HCT116 (cell line): Measurements from ENCODE around the gene BMP7. TPM values are rescaled to one million over a fixed set of nuclear protein-coding genes. Genes with fewer than 3 reads are reported as not detected.

ENCODE experiments used
- ATAC-seq: fragments of 200-7000 bp; cut with Tn5 transposase; 2 replicates; pipeline ENCODE4 v1.9.1; 2020; ENCODE audit warnings: mild to moderate bottlenecking, moderate library complexity
- BruUV-seq: library from RNA; stranded (reverse); fragments of 400-500 nt; replicated peaks from 2 replicates; lab custom pipeline; 2021; lab: Mats Ljungman, UMichigan
- CTCF ChIA-PET: fragments of 300-600 bp; sonication (Branson Sonifier 250); formaldehyde crosslinking; loops from one replicate; lab custom pipeline; 2021; ENCODE audit warnings: antibody characterized with exemption; lab: Charles Lee
- POLR2A ChIA-PET: fragments of 300-600, 350-600 bp; sonication (Branson Sonifier 250); formaldehyde crosslinking; loops from one replicate; lab custom pipeline; 2021; ENCODE audit warnings: antibody characterized with exemption; lab: Charles Lee
- RAD21 ChIA-PET, 2 experiments: fragments of 300-600 bp; sonication (Branson Sonifier 250); formaldehyde crosslinking; loops; one replicate each; lab custom pipeline; 2023; ENCODE audit warnings: low total read pairs in 2 of 2; ENCODE audit not compliant: uncharacterized antibody in 2 of 2, unreplicated experiment in 2 of 2, low non-redundant PET in 1 of 2; lab: Charles Lee
- DNase-seq: peaks from one replicate; pipeline ENCODE4 v3.0.0-alpha.2; 2010; ENCODE audit warnings: low read depth, low spot score
- H2AFZ ChIP-seq: fragments of 200-600 bp; shearing (Covaris generic), sonication (generic); 2 replicates; pipeline ENCODE4 v1.6.1; 2017; ENCODE audit warnings: low read depth, mixed run types, mixed read lengths, antibody characterized with exemption, low read length; ENCODE audit not compliant: poor library complexity, severe bottlenecking
- H3K27ac ChIP-seq: 2 replicates; pipeline ENCODE4 v1.5.1; 2012; ENCODE audit warnings: low read depth, low read length
- H3K27me3 ChIP-seq: fragments of 200-600 bp; sonication (generic); 2 replicates; pipeline ENCODE4 v1.6.1; 2016; ENCODE audit warnings: mixed run types, low read length, mixed read lengths; ENCODE audit not compliant: insufficient read depth
- H3K36me3 ChIP-seq, 2 experiments: fragments of 200-500 bp in 1 of 2; fragments of 200-600 bp in 1 of 2; sonication (Bioruptor generic) in 1 of 2; sonication (generic) in 1 of 2; 2 replicates each; pipeline versions ENCODE4 v1.5.1 to v1.6.1; 2014 to 2016; ENCODE audit warnings: low read length in 2 of 2, inconsistent platforms in 1 of 2, mixed read lengths in 1 of 2, mixed run types in 1 of 2; ENCODE audit not compliant: insufficient read depth in 2 of 2, control insufficient read depth in 1 of 2
- H3K4me1 ChIP-seq, 2 experiments: fragments of 200-600 bp in 1 of 2; sonication (generic) in 1 of 2; 2 replicates each; pipeline versions ENCODE4 v1.5.1 to v1.6.1; 2012 to 2017; ENCODE audit warnings: low read length in 2 of 2, inconsistent platforms in 1 of 2, mild to moderate bottlenecking in 1 of 2, mixed read lengths in 1 of 2, mixed run types in 1 of 2, moderate library complexity in 1 of 2; ENCODE audit not compliant: insufficient read depth in 2 of 2, control insufficient read depth in 1 of 2
- H3K4me2 ChIP-seq: fragments of 200-600 bp; sonication (generic); 2 replicates; pipeline ENCODE4 v1.6.1; 2017; ENCODE audit warnings: mixed run types, low read length, mixed read lengths
- H3K4me3 ChIP-seq, 2 experiments: fragments of 200-600 bp in 1 of 2; sonication (generic) in 1 of 2; replicated peaks in 1 of 2; 2 replicates each; pipeline ENCODE4 v1.5.1; 2011 to 2016; ENCODE audit warnings: low read length in 2 of 2, control low read depth in 1 of 2, low read depth in 1 of 2, mild to moderate bottlenecking in 1 of 2, mixed read lengths in 1 of 2, mixed run types in 1 of 2
- H3K79me2 ChIP-seq: fragments of 200-600 bp; sonication (generic); 2 replicates; pipeline ENCODE4 v1.6.1; 2017; ENCODE audit warnings: mild to moderate bottlenecking, mixed run types, low read length, moderate library complexity, mixed read lengths; ENCODE audit not compliant: insufficient read depth
- H3K9ac ChIP-seq: fragments of 200-600 bp; sonication (generic); 2 replicates; pipeline ENCODE4 v1.6.1; 2016; ENCODE audit warnings: low read length, mixed read lengths
- H3K9me2 ChIP-seq: fragments of 200-600 bp; sonication (generic), shearing (Covaris generic); 2 replicates; pipeline ENCODE4 v1.6.1; 2017; ENCODE audit warnings: mixed run types, mild to moderate bottlenecking, moderate library complexity; ENCODE audit not compliant: insufficient read depth
- H3K9me3 ChIP-seq, 2 experiments: fragments of 200-500 bp in 1 of 2; fragments of 200-600 bp in 1 of 2; sonication (Bioruptor generic) in 1 of 2; sonication (generic) in 1 of 2; 2 replicates each; pipeline ENCODE4 v1.6.1; 2014 to 2017; ENCODE audit warnings: low read length in 2 of 2, mixed read lengths in 2 of 2, inconsistent platforms in 1 of 2, low read depth in 1 of 2, mild to moderate bottlenecking in 1 of 2, mixed run types in 1 of 2, moderate library complexity in 1 of 2; ENCODE audit not compliant: control insufficient read depth in 1 of 2, insufficient read depth in 1 of 2
- H4K20me1 ChIP-seq: fragments of 200-600 bp; sonication (generic), shearing (Covaris generic); 2 replicates; pipeline ENCODE4 v1.6.1; 2017; ENCODE audit warnings: mixed run types, mild to moderate bottlenecking, moderate library complexity; ENCODE audit not compliant: insufficient read depth
- CBX3 ChIP-seq: IDR thresholded peaks from 2 replicates; pipeline ENCODE4 v1.6.1; 2012; ENCODE audit warnings: low read depth
- CTCF ChIP-seq, 3 experiments: fragments of 200-600 bp in 1 of 3; sonication (generic) in 1 of 3; IDR thresholded peaks in 2 of 3; conservative IDR thresholded peaks in 1 of 3; 2 replicates each; pipeline ENCODE4 v1.5.1; 2012 to 2017; ENCODE audit warnings: low read depth in 2 of 3, low read length in 2 of 3, antibody characterized with exemption in 1 of 3, borderline replicate concordance in 1 of 3, control low read depth in 1 of 3, mild to moderate bottlenecking in 1 of 3, mixed read lengths in 1 of 3, mixed run types in 1 of 3, moderate library complexity in 1 of 3; ENCODE audit not compliant: insufficient read depth in 1 of 3
- ELF1 ChIP-seq: IDR thresholded peaks from 2 replicates; pipeline ENCODE4 v1.6.1; 2012; ENCODE audit warnings: low read depth, borderline replicate concordance
- EZH2 ChIP-seq: fragments of 200-600 bp; sonication (generic); IDR thresholded peaks from 2 replicates; pipeline ENCODE4 v1.6.1; 2017; ENCODE audit warnings: antibody characterized with exemption, mixed run types
- FOSL1 ChIP-seq: IDR thresholded peaks from 2 replicates; pipeline ENCODE4 v1.6.1; 2012; ENCODE audit warnings: low read depth
- JUND ChIP-seq: IDR thresholded peaks from 2 replicates; pipeline ENCODE4 v1.6.1; 2012
- POLR2AphosphoS5 ChIP-seq: IDR thresholded peaks from 2 replicates; pipeline ENCODE4 v1.6.1; 2011; ENCODE audit warnings: mild to moderate bottlenecking, low read depth, low read length, moderate library complexity
- RAD21 ChIP-seq: IDR thresholded peaks from 2 replicates; pipeline ENCODE4 v1.6.1; 2012; ENCODE audit warnings: low read depth, mild to moderate bottlenecking
- SIN3A ChIP-seq: IDR thresholded peaks from 2 replicates; pipeline ENCODE4 v1.6.1; 2012; ENCODE audit warnings: low read depth
- SP1 ChIP-seq: IDR thresholded peaks from 2 replicates; pipeline ENCODE4 v1.6.1; 2012; ENCODE audit warnings: low read depth
- SRF ChIP-seq: IDR thresholded peaks from 2 replicates; pipeline ENCODE4 v1.6.1; 2012; ENCODE audit warnings: low read depth
- TCF7L2 ChIP-seq: IDR thresholded peaks from 2 replicates; pipeline ENCODE4 v1.7.0; 2011; ENCODE audit warnings: borderline replicate concordance, inconsistent platforms; ENCODE audit not compliant: insufficient read depth, insufficient read length; ENCODE audit errors: extremely low read depth
- YY1 ChIP-seq: IDR thresholded peaks from 2 replicates; pipeline ENCODE4 v1.6.1; 2011; ENCODE audit warnings: low read length, low read depth, moderate library complexity, mild to moderate bottlenecking; ENCODE audit not compliant: insufficient replicate concordance; ENCODE audit errors: extremely low read depth
- ZNF274 ChIP-seq: fragments of 200-500 bp; sonication (Bioruptor generic); IDR thresholded peaks from 2 replicates; pipeline ENCODE4 v1.6.1; 2014; ENCODE audit warnings: mild to moderate bottlenecking, low read depth, low read length, inconsistent platforms
- intact Hi-C: fragments of 100-400 bp; cut with micrococcal nuclease; formaldehyde crosslinking; loops from 2 replicates; pipeline ENCODE4 v1.10.0; 2022
- total RNA-seq: library from RNA; stranded (reverse); gene quantifications from one replicate; pipeline ENCODE4 v1.2.1, GENCODE V29; 2021; ENCODE audit not compliant: unreplicated experiment

The BMP7 gene
- total RNA-seq, 1 experiment from 2014 or later, result 7.0 TPM

GRCh38 chr20:57139342-57140093 lies 126.9 kb downstream of the BMP7 start:
- Histone ChIP-seq H4K20me1 (no peaks in the 10 kb centered on the region), H3K4me3 (no peak overlapping the region), H3K4me1 (no peaks in the 10 kb centered on the region), H2AFZ (no peak overlapping the region), H3K9me3 (no peaks in the 10 kb centered on the region), H3K27ac (no peak overlapping the region), H3K4me2 (no peak overlapping the region), H3K79me2 (no peaks in the 10 kb centered on the region), H3K27me3 (peaks cover 4% of the 10 kb centered on the region; the same call in 1 of the 2 replicates), H3K9me2 (no peaks in the 10 kb centered on the region), H3K9ac (no peak overlapping the region), H3K36me3 (no peaks in the 10 kb centered on the region)
- intact Hi-C loops, result no loop called here
- DNase-seq (no peak), ATAC-seq (no peak)
- no peak for TF ChIP-seq CTCF (IDR thresholded peaks at IDR 0.05 in 2 of 3, conservative IDR thresholded peaks at IDR 0.05 in 1 of 3; ENCODE audit: borderline replicate concordance in 1 of 3, insufficient read depth in 1 of 3, low read depth in 2 of 3, low read length in 2 of 3)
- TF ChIP-seq TCF7L2, result no peak
- ChIA-PET RAD21 (no interaction called here), POLR2A (no interaction called here), CTCF (no interaction called here)
- no TSS peak for BruUV-seq

GRCh38 chr20:57138198-57138995 lies 128.0 kb downstream of the BMP7 start:
- ChIA-PET RAD21 (no interaction called here), POLR2A (no interaction called here), CTCF (no interaction called here)
- Histone ChIP-seq H3K4me2 (no peak overlapping the region), H2AFZ (no peak overlapping the region), H3K9ac (no peak overlapping the region), H3K9me3 (no peaks in the 10 kb centered on the region), H3K27me3 (peaks cover 4% of the 10 kb centered on the region; the same call in 1 of the 2 replicates), H3K4me3 (no peak overlapping the region), H3K4me1 (no peaks in the 10 kb centered on the region), H3K27ac (no peak overlapping the region), H3K9me2 (no peaks in the 10 kb centered on the region), H3K79me2 (no peaks in the 10 kb centered on the region), H3K36me3 (no peaks in the 10 kb centered on the region), H4K20me1 (no peaks in the 10 kb centered on the region)
- no peak for ATAC-seq
- BruUV-seq, result no TSS peak
- DNase-seq, result no peak
- intact Hi-C loops, result no loop called here
- TF ChIP-seq SIN3A (no peak), JUND (no peak), ELF1 (no peak), FOSL1 (no peak), ZNF274 (no peak), POLR2AphosphoS5 (no peak), CBX3 (no peak), RAD21 (no peak), SP1 (no peak), YY1 (no peak), SRF (no peak), TCF7L2 (no peak), EZH2 (no peak), CTCF (IDR thresholded peaks at IDR 0.05 in 2 of 3, conservative IDR thresholded peaks at IDR 0.05 in 1 of 3; ENCODE audit: borderline replicate concordance in 1 of 3, insufficient read depth in 1 of 3, low read depth in 2 of 3, low read length in 2 of 3) (no peak)
